ENCODE data around the gene JOSD1.

GRCh38 chr22:38729946-38730345 is 29.2 kb upstream of the JOSD1 start:
- TF ChIP-seq CTCF (IDR thresholded peaks at IDR 0.05; ENCODE audit: poor library complexity) (no peak), EZH2 (IDR thresholded peaks at IDR 0.05; ENCODE audit: borderline replicate concordance) (no peak)
